Measurements from ENCODE around the gene UBR4.

DNA sequence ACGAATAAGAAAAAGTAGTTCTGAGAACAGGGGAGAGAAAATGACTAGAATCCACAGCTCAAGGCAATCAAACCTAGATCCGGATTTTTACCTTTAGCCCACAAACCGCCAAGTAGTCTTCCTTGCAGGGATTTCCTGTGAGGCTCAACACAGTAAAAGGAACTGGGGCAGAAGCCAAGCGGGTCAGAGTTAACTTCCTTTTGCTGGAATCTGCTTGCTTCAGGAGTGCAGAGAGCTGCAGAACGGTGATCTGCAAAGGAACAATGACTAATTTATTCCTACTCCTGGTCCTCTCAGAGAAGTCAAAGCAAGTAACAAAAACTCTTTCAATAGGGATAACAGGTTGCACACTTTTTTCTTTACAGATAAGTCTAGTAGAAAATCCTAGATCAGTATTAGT lies 53.4 kb downstream of the UBR4 start:
- TF ChIP-seq, protein P1, sequence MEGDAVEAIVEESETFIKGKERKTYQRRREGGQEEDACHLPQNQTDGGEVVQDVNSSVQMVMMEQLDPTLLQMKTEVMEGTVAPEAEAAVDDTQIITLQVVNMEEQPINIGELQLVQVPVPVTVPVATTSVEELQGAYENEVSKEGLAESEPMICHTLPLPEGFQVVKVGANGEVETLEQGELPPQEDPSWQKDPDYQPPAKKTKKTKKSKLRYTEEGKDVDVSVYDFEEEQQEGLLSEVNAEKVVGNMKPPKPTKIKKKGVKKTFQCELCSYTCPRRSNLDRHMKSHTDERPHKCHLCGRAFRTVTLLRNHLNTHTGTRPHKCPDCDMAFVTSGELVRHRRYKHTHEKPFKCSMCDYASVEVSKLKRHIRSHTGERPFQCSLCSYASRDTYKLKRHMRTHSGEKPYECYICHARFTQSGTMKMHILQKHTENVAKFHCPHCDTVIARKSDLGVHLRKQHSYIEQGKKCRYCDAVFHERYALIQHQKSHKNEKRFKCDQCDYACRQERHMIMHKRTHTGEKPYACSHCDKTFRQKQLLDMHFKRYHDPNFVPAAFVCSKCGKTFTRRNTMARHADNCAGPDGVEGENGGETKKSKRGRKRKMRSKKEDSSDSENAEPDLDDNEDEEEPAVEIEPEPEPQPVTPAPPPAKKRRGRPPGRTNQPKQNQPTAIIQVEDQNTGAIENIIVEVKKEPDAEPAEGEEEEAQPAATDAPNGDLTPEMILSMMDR (IDR thresholded peaks at IDR 0.05): no peak
- TF ChIP-seq POLR2A (IDR thresholded peaks at IDR 0.05): no peak
